ENCODE results near the gene RIOK1. TPM values are rescaled to one million over a fixed set of nuclear protein-coding genes. Genes with fewer than 3 reads are reported as not detected.
A peak's percentile ranks its signal among the peaks of the same experiment; 100 is the strongest.

Gene RIOK1
- total and polyA plus RNA-seq, 2 of the 13 experiments (the other 11 are each of a cell fraction or from before 2014, with no cell fraction given) = 9.4 to 37.8 TPM

- TF ChIP-seq ZNF362 (CRISPR knock-in tag; IDR thresholded peaks at IDR 0.05; ENCODE audit: borderline replicate concordance) = peak; percentile 21; the same call in 1 of the 2 replicates
- TF ChIP-seq ZMYM4 (CRISPR knock-in tag; IDR thresholded peaks at IDR 0.05) = peak; percentile 99
- TF ChIP-seq THAP7 (CRISPR knock-in tag; IDR thresholded peaks at IDR 0.05) = no peak
- TF ChIP-seq TCF7L2 (IDR thresholded peaks at IDR 0.05; ENCODE audit: low read depth, low read length) = no peak
- TF ChIP-seq ATF2 (CRISPR knock-in tag; IDR thresholded peaks at IDR 0.05) = no peak
- no peak; the same call in 1 of the 2 replicates for TF ChIP-seq ZNF878 (CRISPR knock-in tag; IDR thresholded peaks at IDR 0.05)
- TF ChIP-seq SMARCE1 (IDR thresholded peaks at IDR 0.05; ENCODE audit: borderline replicate concordance) = no peak
- no peak for TF ChIP-seq DZIP1 (CRISPR knock-in tag; IDR thresholded peaks at IDR 0.05)
- no peak; the same call in 1 of the 2 replicates for TF ChIP-seq ZKSCAN1 (IDR thresholded peaks at IDR 0.05; ENCODE audit: low read length)
- no peak for TF ChIP-seq CREB1 (IDR thresholded peaks at IDR 0.05)
- TF ChIP-seq CREB1 (CRISPR knock-in tag; IDR thresholded peaks at IDR 0.05) = no peak
- TF ChIP-seq MYPOP (CRISPR knock-in tag; IDR thresholded peaks at IDR 0.05) = no peak; the same call in 1 of the 2 replicates
- TF ChIP-seq ZBTB49 (CRISPR knock-in tag; IDR thresholded peaks at IDR 0.05; ENCODE audit: borderline replicate concordance) = no peak
- TF ChIP-seq SOX5 (CRISPR knock-in tag; IDR thresholded peaks at IDR 0.05; ENCODE audit: borderline replicate concordance) = peak; percentile 80; the same call in 1 of the 2 replicates
- no peak for TF ChIP-seq ZNF816 (CRISPR knock-in tag; IDR thresholded peaks at IDR 0.05; ENCODE audit: borderline replicate concordance)
- no peak for TF ChIP-seq ZNF7 (CRISPR knock-in tag; IDR thresholded peaks at IDR 0.05)
- TF ChIP-seq ATF3 (CRISPR knock-in tag; IDR thresholded peaks at IDR 0.05) = no peak
- TF ChIP-seq RNF2 (conservative IDR thresholded peaks at IDR 0.05; ENCODE audit: low read depth) = no peak
Measured at GRCh38 chr6:7426447-7427169, 37.0 kb downstream of the RIOK1 start (continued).

Data from HepG2 (cell line).